NCI-H1436 treated with DMSO at 0.1 percent for 48 hours (cell line): ENCODE results near the gene MCC.

Experiments
- DNase-seq: peaks from one replicate; lab custom pipeline; 2025; lab: John Stamatoyannopoulos, UW

MCC gene

DNA sequence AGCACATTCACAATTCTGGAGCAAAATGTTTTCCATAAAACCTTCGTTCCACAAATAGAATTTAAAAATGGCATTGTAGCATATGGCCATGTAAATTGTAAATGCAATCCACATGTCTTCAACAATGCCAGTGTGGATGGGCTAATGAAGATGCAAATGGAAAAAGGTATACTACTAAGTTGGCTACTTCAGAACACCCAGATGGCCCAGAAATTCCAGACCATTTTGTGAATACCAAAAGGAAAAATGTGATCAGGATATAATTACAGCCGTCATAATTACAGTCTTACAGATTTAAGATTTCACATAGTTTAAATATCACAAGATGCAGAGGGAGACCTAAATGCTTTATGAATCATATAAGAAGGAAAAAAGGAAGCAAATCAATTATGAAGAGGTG is 170.6 kb downstream of the MCC start:
- DNase-seq = no peak

DNA sequence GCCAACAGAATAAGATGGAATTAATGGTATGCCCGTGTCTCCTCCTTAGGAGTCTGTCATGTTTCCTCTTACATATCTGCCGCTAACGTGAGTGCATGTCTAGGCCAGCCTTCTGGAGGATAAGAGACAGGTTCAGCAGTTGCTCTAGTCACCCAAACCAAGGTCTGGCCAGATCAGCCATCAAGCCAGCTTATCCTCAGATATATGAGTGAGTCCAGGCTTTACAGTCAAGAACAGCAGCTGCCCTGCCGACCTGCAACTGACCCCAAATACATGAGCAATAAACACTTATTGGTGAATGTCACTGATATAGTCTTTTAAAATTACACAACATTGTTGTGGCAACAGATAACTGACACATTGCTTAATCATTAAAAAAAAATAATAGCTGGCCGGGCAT is 177.0 kb downstream of the MCC start:
- no peak for DNase-seq

DNA sequence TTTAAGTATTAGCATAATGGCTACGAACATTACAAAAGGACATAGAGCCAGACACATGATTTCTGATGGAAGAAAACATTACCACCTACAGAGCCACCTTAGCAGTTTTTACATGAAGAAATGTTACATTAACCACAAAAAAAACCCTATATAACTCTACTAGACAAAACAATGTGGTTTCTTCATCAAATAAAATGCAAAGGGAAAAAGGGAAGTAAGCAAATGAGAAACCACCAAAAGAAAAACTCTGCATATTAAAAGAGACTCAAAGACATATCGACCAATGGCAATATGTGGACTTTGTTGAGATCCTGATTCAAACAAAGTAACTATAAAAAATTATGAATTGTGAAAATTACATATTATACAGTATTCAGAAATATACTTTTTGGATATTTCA is 186.1 kb downstream of the MCC start:
- no peak for DNase-seq

DNA sequence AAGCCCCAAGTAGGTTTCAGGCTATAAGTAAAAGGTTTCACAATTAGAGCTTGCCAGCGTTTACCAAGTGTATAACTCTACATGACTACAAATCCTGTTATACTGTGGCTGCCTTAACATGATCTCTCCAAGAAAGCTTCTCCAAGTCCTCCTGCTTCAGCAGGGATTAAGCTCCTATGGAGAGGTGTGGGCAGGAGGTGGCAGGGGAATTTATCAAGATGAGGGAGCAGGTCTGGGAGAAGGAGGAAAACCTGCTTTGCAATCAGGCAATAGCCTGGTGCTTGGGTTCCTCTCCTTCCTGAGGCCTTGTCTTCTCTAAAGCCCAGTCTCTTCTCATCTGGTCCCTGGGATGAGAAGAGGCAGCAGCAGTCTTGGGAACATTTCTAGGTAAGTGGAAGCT is 188.7 kb downstream of the MCC start:
- no peak for DNase-seq

DNA sequence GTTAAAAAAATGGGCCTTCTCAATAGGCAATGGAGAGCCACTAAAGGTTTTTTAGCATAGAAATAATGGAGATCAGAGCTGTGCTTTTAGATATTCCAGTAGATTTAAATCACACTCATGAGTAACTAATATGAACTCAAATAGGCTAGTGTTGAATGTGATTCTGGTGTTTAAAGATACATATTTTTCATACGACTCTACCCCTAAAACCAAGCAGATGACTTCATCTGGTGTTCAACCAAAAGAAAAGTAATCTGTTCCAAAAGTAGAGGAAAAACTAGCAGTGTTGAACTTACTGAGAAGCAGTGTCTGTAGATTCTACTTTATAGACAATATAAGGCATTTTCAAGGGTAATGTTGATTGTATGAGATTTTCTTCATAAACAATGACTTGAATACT is 191.6 kb downstream of the MCC start:
- no peak for DNase-seq

DNA sequence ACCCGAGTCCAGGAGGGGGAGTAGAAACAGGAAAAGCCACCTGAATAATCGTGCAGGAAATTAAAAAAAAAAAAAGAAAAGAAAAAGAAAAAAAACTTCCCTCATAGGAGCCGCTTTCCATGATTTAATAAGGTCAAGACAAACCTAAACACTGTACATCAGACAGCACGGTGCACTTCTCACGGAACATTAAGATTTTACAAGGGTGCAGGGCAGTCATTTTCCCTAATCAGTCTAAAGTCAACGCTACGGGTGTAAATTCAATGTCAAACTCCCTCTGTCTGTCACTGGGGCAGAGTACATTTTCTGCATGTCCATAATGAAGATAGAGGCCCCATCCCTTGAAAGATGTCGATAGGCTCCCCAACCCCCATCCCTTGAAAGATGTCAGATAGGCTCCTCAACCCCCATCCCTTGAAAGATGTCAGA is 193.1 kb downstream of the MCC start:
- no peak for DNase-seq

DNA sequence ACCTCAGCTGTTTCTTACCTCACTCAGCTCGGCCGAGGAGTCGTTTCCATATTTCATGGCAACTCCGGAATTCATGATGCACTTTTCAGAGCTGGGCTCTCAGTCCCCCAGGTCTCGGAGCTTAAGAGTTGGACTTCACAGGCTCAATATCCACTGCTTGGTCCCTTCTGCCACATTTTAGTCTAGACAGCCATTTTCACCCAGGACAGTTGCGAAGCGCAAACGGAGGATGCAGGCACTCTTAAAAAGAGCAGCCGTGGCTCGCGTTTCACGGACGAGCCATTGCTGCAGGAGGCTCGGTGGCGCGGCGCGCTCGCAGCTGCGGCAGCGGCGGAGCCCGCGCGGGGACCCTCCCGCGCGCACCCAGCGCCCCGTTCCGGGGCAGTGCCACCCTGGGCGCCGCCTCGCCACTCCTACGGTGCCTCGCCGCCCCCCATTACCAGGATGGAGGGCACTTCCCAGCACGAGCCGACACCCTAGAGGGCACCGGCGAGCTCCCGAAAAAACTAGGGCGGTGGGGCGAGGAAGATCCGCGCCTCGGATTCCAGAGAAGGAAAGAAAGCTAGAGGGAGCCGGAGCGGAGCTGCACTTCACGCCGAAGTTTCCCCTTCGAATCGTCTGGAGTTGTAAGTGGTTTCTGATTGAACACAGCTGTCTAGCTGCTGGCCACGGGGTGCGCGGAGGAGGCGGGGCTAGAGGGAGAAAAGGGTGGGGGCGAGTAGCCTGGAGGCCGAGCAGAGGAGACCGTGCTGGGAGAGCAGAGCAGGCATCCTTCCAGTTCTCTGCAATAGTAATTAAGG is 193.7 kb downstream of the MCC start:
- no peak for DNase-seq

DNA sequence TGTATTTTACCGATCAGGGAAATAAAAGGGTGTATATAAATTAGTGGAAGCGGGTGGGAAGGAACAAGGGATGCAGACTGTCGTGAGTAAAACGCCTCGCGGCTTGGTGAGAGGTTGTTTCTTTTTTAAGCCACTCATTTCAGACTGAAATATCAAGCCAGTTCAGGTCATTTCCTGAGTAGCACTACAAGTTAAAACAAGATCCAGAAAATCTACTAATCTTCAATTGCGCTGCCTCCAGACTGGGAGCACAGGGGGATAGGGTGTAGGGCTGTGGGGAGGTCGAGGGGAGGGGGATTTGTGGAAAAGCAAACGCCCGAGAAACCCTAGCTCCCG is 194.3 kb downstream of the MCC start:
- DNase-seq = no peak

DNA sequence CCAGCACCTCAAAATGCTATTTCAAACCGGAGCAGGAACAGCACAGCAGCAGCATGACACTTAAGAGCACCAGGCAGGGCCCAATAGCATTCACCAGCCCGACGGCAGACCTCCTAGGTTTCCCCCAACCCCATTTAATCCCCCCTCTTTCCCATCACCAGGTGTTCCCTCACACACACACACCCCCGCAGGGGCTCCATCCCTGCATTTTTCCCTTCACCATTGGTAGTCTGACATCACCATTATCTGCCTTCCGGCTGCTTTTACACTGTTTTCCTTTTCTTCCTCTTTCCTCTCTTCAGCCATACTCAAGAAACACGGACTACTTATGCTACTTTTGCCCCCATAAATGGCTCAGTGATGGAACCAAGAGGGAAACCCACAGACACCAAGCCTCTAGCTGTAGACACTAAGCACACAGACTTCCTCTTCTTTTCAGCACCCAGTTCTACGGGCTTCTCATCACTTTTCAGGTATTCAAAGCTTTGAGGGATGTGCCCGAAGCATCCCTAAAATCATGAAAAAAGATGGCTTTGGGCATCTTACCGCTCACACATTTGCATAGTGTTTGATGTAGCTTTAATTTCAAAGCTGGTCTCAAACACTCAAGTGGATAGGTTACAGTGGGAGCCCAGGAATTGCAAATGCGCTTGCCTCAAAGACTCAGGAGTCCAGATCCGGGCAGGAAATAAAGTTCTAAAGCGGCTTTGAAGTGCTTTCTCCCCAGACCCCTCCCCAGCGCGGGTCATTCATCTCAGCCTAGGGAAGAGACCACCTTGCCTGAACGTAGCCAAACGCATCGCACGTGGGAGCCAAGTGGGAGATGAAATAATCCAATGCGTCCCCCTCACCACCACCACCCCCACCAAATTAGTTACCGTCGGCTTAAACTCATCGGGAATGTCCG is 194.9 kb downstream of the MCC start:
- DNase-seq = no peak

DNA sequence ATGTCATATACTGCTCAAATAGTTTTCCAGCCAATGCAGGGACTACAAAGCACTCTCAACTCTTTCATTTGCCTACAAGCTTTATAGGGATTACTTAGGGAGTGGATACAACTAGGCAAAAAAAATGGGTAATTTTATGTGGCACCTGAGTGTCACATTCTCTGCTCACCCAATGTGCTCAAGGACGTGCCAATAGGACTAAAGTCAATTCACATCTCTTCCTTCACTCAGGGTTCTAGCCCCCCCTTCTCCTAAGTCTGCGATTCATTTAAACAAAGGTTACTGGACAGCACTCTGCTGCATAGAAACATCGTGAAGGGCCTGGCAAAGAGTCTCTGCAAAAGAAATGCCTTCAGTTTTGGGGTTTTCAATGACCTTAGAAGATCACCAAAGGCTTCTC is 195.8 kb downstream of the MCC start:
- no peak for DNase-seq

DNA sequence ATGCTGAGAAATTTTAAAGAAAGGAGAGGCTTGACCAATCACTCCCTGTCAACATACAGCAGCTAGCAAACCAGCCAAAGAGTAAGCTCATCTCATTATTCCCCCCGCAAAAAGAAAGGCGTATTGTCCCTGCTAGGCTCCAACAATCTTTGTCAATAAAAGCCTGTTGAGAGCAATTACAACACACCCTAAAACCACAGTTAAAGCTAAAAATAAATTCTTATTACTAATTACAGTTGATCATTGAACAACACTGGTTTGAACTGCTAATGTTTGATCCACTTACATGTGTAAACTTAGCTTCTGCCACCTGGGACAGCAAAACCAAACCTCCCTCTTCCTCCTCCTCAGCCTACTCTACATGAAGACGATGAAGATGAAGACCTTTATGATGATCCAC is 204.7 kb downstream of the MCC start:
- no peak for DNase-seq

DNA sequence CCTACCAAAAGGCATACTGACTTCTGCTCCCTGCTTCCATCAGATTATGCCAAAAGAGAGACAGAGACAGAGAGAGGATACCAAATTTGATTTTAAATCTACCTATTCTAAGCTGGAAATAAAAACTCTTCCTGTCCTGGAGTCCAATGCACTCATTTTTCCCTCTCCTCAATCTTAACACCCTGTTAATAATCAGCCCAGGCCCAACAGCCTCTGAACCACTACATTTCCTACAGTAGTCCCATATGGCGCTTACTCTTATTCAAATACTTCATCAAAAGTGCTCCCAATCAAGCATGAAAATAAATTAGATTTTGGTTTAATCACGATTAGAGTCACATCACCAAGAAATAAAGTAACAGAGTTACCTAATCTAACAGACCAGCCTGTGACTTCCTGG is 205.8 kb downstream of the MCC start:
- DNase-seq = no peak

DNA sequence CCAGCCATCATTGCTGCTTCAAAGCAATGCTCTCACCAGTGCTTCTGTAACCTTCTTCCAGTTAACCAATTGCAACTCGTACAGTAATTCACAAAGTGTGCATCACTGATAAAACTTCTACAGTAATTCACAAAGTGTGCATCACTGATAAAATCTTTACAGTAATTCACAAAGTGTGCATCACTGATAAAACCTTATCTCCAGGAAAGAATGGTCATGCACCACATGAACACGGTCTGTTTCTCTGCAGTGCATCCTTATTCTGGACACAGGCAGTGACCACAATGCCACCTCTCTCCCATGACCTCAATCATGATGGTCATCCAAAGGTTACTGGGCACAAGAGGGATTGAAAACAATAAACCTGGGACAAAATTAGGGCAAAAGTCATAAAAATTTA is 207.1 kb downstream of the MCC start:
- no peak for DNase-seq

DNA sequence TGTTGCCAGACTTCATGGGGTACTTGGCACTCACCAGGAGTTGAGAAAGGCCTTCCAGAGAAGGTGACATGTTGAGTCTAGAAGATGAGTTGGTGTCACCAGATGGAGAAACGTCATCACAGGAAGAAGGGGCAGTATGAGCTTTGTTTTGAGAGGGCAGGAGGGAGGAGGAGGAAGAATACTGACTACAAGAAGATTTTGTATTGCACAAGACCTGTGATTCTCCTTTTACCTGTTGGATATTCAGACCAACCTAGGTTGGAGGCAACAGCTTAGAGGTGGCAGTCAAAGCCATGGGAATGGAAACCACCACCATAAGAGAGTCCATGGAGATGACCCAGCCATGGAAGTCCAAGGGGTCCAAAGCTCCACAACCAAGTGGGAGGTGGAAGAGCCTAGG is 207.7 kb downstream of the MCC start:
- DNase-seq = no peak

DNA sequence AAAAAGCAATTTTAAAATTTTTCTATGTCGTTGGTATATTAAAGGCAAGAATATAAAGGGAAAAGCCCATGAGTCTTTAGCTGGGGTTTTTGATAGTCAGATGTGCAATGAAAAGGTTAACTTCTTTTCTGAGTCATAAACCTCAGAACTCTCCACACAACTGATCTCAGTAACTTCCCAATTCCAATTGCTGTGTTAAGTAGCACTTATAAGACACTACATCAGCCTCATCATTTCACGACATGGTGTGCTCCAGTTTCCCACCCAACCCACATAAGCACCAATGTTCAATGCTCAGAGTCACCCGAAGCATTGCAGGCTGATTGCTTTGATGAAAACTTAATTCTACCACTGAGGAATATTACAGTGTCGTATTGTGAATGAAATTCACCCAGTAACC is 209.3 kb downstream of the MCC start:
- no peak for DNase-seq

DNA sequence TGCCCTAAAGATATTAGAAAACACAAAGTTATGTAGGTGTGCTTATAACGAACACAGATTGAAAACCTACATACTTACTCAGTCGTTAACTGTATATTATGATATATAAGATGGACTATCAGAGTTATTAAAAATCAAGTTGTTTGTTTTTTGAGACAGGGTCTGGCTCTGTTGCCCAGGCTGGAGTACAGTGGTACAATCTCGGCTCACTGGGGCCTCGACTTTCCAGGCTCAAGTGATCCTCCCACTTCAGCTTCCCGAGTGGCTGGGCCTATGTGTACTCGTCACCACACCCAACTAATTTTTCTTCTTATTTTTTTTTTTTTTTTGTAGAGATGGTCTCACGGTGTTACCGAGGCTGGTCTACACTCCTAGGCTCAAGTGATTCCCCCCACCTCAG is 211.8 kb downstream of the MCC start:
- DNase-seq = no peak

DNA sequence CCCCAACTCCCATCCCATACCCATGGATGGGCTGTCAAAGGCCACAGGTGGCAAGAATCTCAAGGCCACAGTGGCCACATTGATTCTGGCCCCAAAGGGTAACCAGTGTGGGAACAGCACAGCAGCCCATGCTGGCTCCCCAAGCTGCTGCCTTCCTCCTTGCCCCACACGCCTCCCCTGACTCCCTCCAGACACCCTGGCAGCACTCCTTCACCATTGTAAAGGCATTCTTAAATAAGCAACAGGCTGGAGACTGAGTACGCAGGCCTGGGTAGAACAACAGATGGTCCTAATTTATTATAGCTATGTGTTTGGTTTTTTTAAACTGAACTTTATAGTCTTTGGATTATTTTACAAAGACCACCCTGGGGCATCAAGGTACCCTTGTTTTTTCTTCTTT is 212.3 kb downstream of the MCC start:
- DNase-seq = no peak

DNA sequence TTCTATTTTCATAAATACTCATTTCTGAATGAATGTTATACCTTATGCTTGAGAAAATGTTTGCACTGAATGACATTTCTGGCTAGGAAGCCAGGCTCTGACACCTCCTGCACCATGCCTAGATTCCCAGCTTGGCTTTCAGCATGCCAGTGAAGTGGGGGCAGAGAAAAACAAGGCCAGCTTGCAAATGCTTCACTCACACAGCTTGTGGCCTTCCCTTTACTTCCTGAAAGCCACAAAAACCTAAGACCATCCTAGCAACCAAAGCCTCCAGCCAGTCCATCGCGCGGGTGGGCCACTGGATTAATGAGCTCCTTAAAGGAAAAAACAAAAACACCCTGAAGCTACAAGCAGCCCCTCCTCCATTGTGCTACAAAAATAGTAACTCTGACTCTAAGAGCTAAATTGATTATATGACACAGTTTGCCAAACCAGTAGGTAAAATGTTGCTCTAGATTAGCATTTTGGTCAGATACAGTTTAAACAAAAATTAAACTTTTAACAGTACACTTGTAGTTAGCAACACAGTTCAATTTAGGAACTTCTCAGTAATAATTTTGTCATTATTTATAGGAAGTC is 213.3 kb downstream of the MCC start:
- DNase-seq = no peak

DNA sequence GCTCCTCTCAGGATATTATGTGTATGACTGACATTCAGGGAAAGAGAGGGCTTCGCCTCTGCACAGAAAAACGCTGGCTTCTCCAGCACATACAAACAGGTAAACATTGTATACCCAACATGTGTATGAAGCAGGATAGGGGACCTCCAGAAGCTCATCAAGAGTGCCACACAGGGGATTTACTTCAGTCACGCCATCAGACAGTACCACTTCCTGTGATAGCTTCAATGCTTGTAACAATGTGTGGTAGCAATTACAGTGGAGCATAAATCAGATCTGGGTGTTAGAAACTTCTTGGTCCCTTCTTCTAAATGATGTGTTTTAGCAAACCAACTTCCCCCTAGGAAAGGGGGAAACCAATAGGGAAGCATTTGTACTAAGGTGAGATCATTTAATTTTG is 214.3 kb downstream of the MCC start:
- no peak for DNase-seq

DNA sequence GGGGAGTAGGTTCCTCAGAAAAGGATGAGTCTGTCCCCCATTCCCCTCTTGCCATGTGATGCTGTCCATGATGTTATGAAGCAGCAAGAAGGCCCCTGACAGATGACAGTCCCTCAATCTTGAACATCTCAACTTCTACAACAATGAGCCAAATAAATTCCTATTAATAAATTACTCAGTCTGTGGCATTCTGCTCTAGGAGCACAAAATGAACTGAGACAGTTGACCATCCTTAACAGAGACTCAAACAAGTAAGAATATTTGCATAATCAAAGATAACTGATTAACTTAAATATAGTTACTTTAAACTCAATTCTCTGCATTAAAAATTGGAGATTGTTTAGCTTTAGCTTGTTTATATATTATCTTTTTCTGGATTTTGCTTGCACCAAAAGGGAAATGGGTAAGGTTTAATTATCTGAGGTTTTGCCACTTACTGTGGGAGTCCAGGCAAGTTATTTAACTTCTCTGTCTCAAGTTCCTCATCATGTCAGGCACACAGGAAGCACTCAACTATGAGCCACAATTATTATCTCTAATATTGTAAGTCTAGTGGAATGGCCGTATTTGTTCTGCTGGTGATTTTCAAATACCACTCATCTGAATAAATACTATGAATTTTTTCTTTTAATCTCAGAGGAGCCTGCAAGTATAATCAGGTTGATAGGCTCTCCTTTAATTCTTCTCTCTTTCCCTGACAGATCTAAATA is 216.4 kb downstream of the MCC start:
- DNase-seq = no peak

DNA sequence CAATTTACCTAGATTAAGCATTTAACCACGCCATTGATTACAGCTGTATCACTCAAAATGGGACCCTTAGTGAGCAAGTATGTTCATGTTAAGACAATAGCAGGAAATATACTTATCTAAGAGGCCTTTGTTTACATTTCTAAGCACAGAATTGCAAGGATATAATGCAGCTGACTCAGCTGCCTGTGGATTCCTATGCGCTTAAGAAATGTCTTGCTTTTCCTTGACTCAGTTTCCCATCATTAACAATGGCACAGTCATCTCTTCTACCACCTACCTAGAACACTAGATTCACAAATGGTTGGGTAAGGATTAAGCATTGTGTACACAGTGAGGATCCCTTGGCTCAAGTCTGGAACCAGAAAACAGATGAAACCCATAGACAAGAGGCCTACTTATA is 217.2 kb downstream of the MCC start:
- DNase-seq = no peak

DNA sequence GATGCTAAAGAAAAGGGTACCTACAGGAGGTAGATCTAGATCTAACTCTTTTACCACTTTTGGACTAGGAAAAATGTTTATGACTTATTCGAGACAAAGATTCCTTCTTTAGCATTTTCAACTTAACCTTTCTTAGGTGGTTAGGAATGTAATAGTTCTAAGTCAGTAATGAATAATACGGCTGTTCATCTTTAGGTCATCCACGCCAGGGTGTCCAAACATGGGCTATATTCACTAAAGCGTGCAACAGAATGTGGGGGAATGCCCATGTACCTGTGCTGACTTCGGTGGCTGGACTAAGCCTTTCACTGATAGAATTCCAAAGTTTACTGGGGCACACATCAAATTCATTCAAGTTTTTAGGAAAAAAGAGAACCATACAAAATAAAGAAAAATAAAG is 218.2 kb downstream of the MCC start:
- no peak for DNase-seq
